ENCODE measurements around the gene NRG2. TPM values are rescaled to one million over a fixed set of nuclear protein-coding genes. Genes with fewer than 3 reads are reported as not detected.

The NRG2 gene
- total and polyA plus RNA-seq, 2 experiments from 2014 or later: 0.05 TPM; not detected in 1

DNA sequence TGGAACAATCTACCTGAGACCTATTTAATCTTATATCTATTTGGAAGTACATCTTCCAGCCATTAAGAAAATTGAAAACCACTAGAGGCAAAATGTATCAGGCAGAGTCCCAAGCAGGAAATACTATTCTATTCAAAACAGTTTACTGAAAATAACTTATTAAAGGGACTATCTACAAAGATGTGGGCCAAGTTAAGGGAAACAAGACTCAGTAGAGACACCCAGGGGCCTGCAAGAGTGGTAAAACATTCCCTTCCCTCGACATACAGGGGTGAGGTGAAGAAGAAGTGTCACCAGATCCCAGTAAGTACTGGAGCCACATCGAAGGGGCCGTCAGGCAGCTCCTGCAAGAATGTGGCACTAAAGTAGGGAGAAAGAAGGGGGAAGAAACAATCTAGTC is 12.1 kb upstream of the NRG2 start:
- Histone ChIP-seq H3K9me2 (ENCODE audit: insufficient read depth) (no peaks in the 10 kb centered on the region), H3K9me3 (ENCODE audit: low read depth) (no peaks in the 10 kb centered on the region), H2AFZ (no peak overlapping the region), H3K4me2 (ENCODE audit: unreplicated experiment) (no peak overlapping the region), H3K79me2 (ENCODE audit: insufficient read depth) (no peaks in the 10 kb centered on the region), H3F3A (ENCODE audit: insufficient read depth) (no peaks in the 10 kb centered on the region), H3K4me3 (no peak overlapping the region), H4K20me1 (ENCODE audit: insufficient read depth) (no peaks in the 10 kb centered on the region), H3K36me3 (ENCODE audit: low read depth) (no peaks in the 10 kb centered on the region), H3K4me1 (ENCODE audit: insufficient read depth) (no peaks in the 10 kb centered on the region), H3K9ac (no peak overlapping the region), H3K27ac (no peak overlapping the region), H3K27me3 (replicated peaks; ENCODE audit: insufficient read depth) (peaks cover 65% of the 10 kb centered on the region)
- no peak for DNase-seq
- in situ Hi-C loops (cut with MboI): no loop called here
- WGBS, 2 experiments (ENCODE audit: low coverage in 1 of 2, low lambda C conversion rate in 2 of 2, missing lambda C conversion rate in 2 of 2): 24 to 29% methylated on average over 3 of the region's 3 CpGs
- TF ChIP-seq EZH2phosphoT487 (IDR thresholded peaks at IDR 0.05; ENCODE audit: insufficient read depth, low read depth) (no peak), EZH2 (IDR thresholded peaks at IDR 0.05; ENCODE audit: insufficient read depth, poor library complexity, severe bottlenecking) (no peak)

DNA sequence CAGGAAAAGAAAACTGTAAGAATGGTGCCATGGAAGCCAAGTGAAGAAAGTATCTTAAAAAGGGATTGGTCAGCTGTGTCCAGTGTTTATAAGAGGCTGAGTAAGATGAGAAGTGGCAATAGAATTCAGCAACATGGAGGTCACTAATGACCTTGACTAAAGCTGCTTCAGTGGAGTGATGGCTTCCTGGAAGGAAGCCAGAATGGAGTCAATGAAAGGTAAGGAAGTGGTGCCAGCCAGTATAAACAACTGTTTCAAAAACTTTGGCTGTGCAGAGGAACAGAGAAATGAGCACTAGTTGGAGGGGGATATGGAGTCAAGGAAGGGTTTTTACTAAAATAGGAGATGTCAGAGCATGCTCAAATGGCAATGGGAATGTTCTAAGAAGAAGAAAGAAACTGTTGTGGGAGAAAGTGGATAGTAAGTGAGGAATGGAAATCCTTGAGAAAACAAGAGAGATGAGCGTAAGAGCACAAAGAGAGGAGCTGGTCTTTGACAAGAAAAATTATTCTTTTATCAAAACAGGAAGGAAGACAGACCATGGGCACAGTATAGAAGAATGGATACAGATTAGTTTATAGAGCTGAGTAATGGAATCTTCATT is 11.1 kb upstream of the NRG2 start:
- DNase-seq: no peak
- Histone ChIP-seq H3K4me2 (ENCODE audit: unreplicated experiment) (no peak overlapping the region), H3K4me3 (no peak overlapping the region), H3K9ac (no peak overlapping the region), H3K9me3 (ENCODE audit: low read depth) (no peaks in the 10 kb centered on the region), H3K4me1 (ENCODE audit: insufficient read depth) (no peaks in the 10 kb centered on the region), H2AFZ (no peak overlapping the region), H3K36me3 (ENCODE audit: low read depth) (no peaks in the 10 kb centered on the region), H3K27me3 (replicated peaks; ENCODE audit: insufficient read depth) (peaks cover 58% of the 10 kb centered on the region), H3K79me2 (ENCODE audit: insufficient read depth) (no peaks in the 10 kb centered on the region), H4K20me1 (ENCODE audit: insufficient read depth) (no peaks in the 10 kb centered on the region), H3F3A (ENCODE audit: insufficient read depth) (no peaks in the 10 kb centered on the region), H3K9me2 (ENCODE audit: insufficient read depth) (no peaks in the 10 kb centered on the region), H3K27ac (no peak overlapping the region)
- TF ChIP-seq EZH2 (IDR thresholded peaks at IDR 0.05; ENCODE audit: insufficient read depth, poor library complexity, severe bottlenecking) (no peak), EZH2phosphoT487 (IDR thresholded peaks at IDR 0.05; ENCODE audit: insufficient read depth, low read depth) (no peak)
- in situ Hi-C loops (cut with MboI): no loop called here
- 42 to 60% methylated on average over 1 of the region's 1 CpG for WGBS, 2 experiments (ENCODE audit: low coverage in 1 of 2, low lambda C conversion rate in 2 of 2, missing lambda C conversion rate in 2 of 2)

- no peak overlapping the region for H3K4me3 ChIP-seq
- in situ Hi-C loops (cut with MboI): no loop called here
- 0 to 11% methylated on average over 1 of the region's 1 CpG for WGBS, 2 experiments (ENCODE audit: low coverage in 1 of 2, low lambda C conversion rate in 2 of 2, missing lambda C conversion rate in 2 of 2)
These were observed 8.9 kb upstream of the NRG2 start for GRCh38 chr5:140051950-140052349.

GRCh38 chr5:140049713-140050112 is 6.6 kb upstream of the NRG2 start:
- H4K20me1 ChIP-seq (ENCODE audit: insufficient read depth): no peaks in the 10 kb centered on the region
- H3K4me1 ChIP-seq (ENCODE audit: insufficient read depth): no peaks in the 10 kb centered on the region
- in situ Hi-C loops (cut with MboI): no loop called here
- H2AFZ ChIP-seq: no peak overlapping the region
- DNase-seq: no peak
- H3K9ac ChIP-seq: no peak overlapping the region
- H3K9me2 ChIP-seq (ENCODE audit: insufficient read depth): no peaks in the 10 kb centered on the region
- no peak overlapping the region for H3K4me3 ChIP-seq
- no peaks in the 10 kb centered on the region for H3F3A ChIP-seq (ENCODE audit: insufficient read depth)
- TF ChIP-seq EZH2phosphoT487 (IDR thresholded peaks at IDR 0.05; ENCODE audit: insufficient read depth, low read depth): no peak
- TF ChIP-seq EZH2 (IDR thresholded peaks at IDR 0.05; ENCODE audit: insufficient read depth, poor library complexity, severe bottlenecking): no peak
- no peaks in the 10 kb centered on the region for H3K79me2 ChIP-seq (ENCODE audit: insufficient read depth)
- peaks cover 34% of the 10 kb centered on the region for H3K27me3 ChIP-seq (replicated peaks; ENCODE audit: insufficient read depth)
- WGBS, 2 experiments (ENCODE audit: low coverage in 1 of 2, low lambda C conversion rate in 2 of 2, missing lambda C conversion rate in 2 of 2): 82 to 84% methylated on average over 5 of the region's 5 CpGs
- H3K9me3 ChIP-seq (ENCODE audit: low read depth): no peaks in the 10 kb centered on the region
- H3K4me2 ChIP-seq (ENCODE audit: unreplicated experiment): no peak overlapping the region
- no peak overlapping the region for H3K27ac ChIP-seq
- no peaks in the 10 kb centered on the region for H3K36me3 ChIP-seq (ENCODE audit: low read depth)

More at GRCh38 chr5:140051950-140052349, 8.9 kb upstream of the NRG2 start:
- Histone ChIP-seq H3K79me2 (ENCODE audit: insufficient read depth) (no peaks in the 10 kb centered on the region), H2AFZ (no peak overlapping the region), H3K4me1 (ENCODE audit: insufficient read depth) (no peaks in the 10 kb centered on the region), H3K27me3 (replicated peaks; ENCODE audit: insufficient read depth) (peaks cover 42% of the 10 kb centered on the region), H3K9me2 (ENCODE audit: insufficient read depth) (no peaks in the 10 kb centered on the region), H3K9me3 (ENCODE audit: low read depth) (no peaks in the 10 kb centered on the region), H3K27ac (no peak overlapping the region), H3K4me2 (ENCODE audit: unreplicated experiment) (no peak overlapping the region), H4K20me1 (ENCODE audit: insufficient read depth) (no peaks in the 10 kb centered on the region), H3F3A (ENCODE audit: insufficient read depth) (no peaks in the 10 kb centered on the region), H3K9ac (no peak overlapping the region), H3K36me3 (ENCODE audit: low read depth) (no peaks in the 10 kb centered on the region)
- DNase-seq: no peak
- TF ChIP-seq EZH2 (IDR thresholded peaks at IDR 0.05; ENCODE audit: insufficient read depth, poor library complexity, severe bottlenecking) (no peak), EZH2phosphoT487 (IDR thresholded peaks at IDR 0.05; ENCODE audit: insufficient read depth, low read depth) (no peak)
